Measurements from ENCODE around the gene ADCY9.
"Not testable (repeated sequence)": the region's sequence is repeated elsewhere in the genome, so short reads cannot be mapped to it uniquely, and the experiment has no call there.

The ADCY9 gene

GRCh38 chr16:4067262-4068001 is 48.8 kb downstream of the ADCY9 start:
- DNase-seq, result no peak

- DNase-seq, result no peak
Measured at GRCh38 chr16:4064950-4065352, 51.3 kb downstream of the ADCY9 start.

- no peak for DNase-seq
Measured at GRCh38 chr16:4062212-4062802, 53.9 kb downstream of the ADCY9 start.

- no peak for DNase-seq
Measured at GRCh38 chr16:4060823-4061222, 55.4 kb downstream of the ADCY9 start.

- DNase-seq, result no peak
Measured at GRCh38 chr16:4060009-4060408, 56.2 kb downstream of the ADCY9 start.

DNA sequence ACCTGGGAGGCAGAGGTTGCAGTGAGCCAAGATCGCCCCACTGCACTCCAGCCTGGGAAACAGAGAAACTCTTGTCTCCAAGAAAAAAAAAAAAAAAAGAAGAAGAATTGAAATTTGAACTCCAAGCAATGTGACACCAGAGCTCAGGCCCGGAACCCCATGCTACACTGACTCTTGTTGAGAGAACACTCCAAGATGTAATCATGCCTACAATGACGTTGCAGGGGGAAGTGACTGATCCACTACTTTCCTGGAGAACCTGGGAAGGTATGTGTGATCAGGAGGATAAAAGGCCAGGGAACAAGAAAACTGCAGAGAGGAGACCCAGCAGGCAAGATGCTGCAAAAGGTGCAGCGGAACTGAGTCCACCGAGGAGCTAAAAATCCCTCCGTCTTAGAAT is 57.9 kb downstream of the ADCY9 start:
- DNase-seq, result no peak

GRCh38 chr16:4057439-4057877 is 58.8 kb downstream of the ADCY9 start:
- no peak for DNase-seq

- no peak for DNase-seq
Measured at GRCh38 chr16:4056161-4057105, 59.8 kb downstream of the ADCY9 start.

DNA sequence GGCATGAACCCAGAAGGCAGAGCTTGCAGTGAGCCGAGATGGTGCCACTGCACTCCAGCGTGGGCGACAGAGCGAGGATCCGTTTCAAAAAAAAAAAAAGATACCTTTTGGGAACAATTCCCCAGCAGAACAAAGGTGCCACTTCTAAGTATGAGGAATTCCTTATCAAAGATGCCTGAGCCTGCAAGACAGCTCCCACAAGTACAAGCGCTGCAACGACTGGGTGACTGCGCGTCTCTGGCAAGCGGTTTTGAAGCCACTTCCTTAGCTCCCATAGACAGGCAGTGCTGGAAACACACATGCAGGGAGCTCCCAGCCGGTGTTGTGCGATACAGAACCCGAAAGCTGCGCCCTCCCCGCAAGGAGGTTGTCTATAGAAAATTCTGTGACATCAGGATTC is 60.5 kb downstream of the ADCY9 start:
- DNase-seq, result no peak

DNA sequence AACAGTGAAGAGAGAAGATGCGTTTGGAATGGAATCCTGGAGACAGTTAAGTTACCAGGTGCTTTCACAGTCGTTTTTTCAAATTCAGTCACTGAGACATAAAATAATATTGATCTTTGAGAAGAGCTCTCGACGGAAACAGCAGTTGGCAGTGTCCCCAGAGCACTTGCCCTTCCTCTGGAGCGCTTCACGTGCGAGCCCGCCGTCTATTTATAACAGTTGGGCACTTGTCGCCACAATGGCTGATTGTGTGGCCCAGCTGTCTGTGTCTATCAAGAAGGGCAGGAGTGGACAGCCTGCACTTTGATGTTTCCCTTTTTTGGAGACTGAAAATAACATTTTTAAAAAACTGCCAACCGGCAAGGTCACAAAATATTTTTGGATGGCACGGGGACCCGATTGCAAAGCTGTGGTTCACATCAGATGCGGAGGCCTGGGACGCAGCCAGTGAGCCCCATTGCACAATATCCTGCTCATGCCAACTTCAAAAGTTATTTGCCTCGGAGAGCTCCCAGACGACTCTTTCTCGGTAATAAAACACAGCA is 62.9 kb downstream of the ADCY9 start:
- DNase-seq, result no peak

DNA sequence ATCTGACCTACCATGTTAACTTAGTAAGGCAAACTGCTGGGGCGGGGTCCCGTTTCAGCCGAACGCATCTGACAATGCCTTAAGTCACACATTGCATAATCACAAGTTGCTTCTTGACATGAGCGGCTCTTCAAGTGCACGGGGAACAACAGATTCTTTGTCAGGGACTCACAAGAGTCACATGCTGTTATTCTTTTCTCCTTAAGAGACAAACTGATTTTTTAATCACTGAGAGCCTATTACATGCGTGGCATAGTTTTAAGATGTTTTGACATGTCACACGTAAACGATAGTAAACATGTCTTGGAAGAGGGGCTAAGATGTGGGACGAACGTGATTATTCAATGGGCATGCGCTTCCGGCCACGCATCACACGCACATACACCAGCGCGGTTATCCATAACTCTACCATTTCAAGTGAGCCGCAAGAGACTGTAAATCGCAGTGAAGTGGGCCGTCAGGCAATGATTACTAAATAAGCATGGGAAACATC is 63.4 kb downstream of the ADCY9 start:
- DNase-seq, result no peak

GRCh38 chr16:4052096-4052495 is 64.1 kb downstream of the ADCY9 start:
- no peak for DNase-seq

- DNase-seq, result no peak
Measured at GRCh38 chr16:4051591-4051990, 64.7 kb downstream of the ADCY9 start.

GRCh38 chr16:4049031-4049430 is 67.2 kb downstream of the ADCY9 start:
- no peak for DNase-seq

GRCh38 chr16:4048481-4048880 is 67.8 kb downstream of the ADCY9 start:
- DNase-seq, result no peak

GRCh38 chr16:4046221-4046620 is 70.0 kb downstream of the ADCY9 start:
- DNase-seq, result no peak

DNA sequence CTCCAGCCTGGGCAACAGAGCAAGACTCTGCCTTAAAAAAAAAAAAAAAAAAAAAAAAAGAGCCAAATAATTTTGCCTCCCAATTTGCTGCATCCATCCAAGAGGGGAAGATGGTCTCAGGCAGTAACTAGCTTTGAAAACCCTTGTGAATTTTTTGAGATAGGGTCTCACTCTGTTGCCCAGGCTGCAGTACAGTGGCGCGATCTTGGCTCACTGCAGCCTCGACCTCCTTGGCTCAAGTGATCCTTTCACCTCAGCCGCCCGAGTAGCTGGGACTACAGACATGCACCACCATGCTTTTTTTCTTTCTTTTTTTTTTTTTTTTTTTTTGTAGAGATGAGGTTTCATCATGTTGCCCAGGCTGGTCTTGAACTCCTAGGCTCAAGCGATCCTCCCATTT is 70.7 kb downstream of the ADCY9 start:
- DNase-seq, result not testable (repeated sequence)

- DNase-seq, result no peak
Measured at GRCh38 chr16:4042581-4042980, 73.7 kb downstream of the ADCY9 start.

- no peak for DNase-seq
Measured at GRCh38 chr16:4038448-4038847, 77.8 kb downstream of the ADCY9 start.

DNA sequence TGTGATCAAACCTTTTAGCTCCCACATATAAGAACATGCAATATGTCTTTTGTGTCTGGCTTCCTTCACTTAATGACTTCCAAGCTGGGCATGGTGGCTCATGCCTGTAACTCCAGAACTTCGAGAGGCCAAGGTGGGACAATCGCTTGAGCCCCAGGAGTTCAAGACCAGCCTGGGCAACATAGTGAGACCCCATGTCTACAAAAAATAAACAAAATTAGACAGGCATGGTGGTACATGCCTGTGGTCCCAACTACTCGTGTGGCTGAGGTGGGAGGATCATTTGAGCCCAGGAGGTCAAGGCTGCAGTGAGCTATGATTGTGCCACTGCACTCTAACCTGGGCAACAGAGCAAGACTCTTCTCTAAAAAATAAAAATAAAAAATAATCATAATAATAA is 79.3 kb downstream of the ADCY9 start:
- DNase-seq, result not testable (repeated sequence)

DNA sequence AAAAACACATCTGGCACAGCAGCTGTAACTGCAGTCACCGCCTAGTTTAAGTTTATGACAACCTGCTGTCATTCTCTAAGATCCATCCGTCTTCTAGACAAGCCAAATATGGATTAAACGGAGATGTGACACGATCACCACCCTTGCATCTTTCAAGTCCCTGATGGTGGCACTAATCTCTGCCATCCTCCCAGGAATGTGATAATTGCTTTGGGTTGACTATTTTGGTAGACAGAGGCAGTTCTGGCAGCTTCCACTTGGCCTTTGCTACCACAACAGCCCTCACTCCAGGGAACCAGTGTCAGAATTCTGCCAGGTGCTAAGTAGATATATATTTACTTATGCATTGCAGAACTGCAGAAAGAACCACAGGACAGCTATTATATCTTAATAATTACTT is 81.3 kb downstream of the ADCY9 start:
- no peak for DNase-seq

- no peak for DNase-seq
Measured at GRCh38 chr16:4033951-4034350, 82.3 kb downstream of the ADCY9 start.

DNA sequence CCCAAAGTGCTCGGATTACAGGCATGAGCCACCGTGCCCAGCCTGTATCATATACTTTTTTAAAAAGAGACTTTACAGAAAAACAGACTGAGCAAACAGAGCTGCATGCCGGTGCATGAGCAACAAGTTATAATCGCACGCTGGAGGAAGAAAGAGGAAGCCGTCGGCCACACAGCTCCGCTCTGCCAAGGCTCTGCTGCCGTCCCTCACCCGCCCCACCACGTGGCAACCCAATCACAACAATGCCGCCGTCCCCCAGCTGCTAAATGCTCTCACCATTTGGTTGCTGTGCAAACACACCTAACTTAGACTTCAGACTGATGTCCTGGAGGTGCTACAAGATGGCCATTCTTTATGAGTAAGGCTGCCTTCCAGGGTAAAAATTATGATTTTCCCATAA is 83.5 kb downstream of the ADCY9 start:
- no peak for DNase-seq
